KBM-7 (cell line): ENCODE results near the gene SMPD4.
"Not testable (repeated sequence)": the region's sequence is repeated elsewhere in the genome, so short reads cannot be mapped to it uniquely, and the experiment has no call there.

Source experiments
- DNase-seq: peaks from one replicate; pipeline ENCODE4 v3.0.0-alpha.2; 2015
- in situ Hi-C: fragments of 300-500 bp; cut with MboI; formaldehyde crosslinking; loops from 2 replicates; pipeline ENCODE4 v1.14.3; 2020; ENCODE audit warnings: low sequenced_read_pairs, low pct_unique_long_range_greater_than_20kb, mixed read lengths

The SMPD4 gene

DNA sequence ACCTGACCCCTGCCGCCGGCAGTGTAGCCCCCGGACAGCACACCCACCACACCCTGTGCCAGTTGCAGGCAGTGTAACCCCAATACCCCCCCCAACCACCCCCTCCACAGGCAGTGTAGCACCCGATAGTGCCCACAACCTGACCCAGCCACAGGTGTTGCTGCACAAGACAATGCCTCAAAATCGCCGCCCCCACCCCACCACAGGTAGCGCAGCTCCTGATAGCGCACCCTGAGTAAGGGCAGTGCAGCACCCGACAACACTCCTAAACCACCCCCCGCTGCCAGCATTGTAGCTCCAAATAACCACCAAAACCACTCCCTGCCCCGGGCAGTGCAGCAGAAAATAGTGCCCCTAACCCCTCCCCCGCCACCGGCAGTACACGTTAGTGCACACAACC, 52.9 kb downstream of the SMPD4 start:
- in situ Hi-C loops, DNase-seq: not testable (repeated sequence)

DNA sequence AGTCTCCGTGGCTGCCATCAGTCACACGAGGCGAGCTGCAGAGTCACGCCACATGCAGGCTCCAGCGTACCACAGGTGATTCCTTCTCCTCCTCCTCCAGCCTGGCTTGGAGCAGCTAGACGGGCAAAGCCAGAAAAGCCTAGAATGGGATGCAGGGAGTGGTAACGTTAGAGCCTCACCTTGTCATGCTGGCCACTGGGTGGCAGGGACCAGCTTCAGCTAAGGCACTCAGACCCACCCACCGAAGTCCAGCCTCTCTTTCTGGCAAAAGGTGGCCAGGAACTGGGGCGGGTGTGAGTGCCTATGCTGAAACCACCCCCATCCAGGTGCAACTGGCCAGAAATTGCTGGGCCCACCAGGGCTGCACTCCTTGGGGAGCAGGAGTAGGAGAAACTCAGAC, 53.7 kb downstream of the SMPD4 start:
- in situ Hi-C loops = not testable (repeated sequence)

DNA sequence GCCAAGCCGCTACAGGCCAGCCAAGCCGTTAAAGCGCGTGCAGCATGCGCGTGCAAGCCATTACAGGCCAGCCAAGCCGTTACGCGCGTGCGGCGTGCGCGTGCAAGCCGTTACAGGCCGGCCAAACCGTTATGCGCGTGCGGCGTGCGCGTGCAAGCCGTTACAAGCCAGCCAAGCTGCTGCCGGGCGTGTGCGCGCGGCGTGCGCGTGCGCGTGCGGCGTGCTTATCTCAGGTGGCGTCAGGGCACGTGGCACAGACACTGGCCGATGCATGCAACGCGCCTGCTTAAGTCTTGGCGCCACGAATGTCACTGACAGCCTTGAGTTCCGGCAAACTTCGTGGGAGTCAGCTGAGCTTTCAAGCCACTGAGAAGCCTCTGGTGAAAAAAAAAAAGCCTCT, 60.5 kb downstream of the SMPD4 start:
- in situ Hi-C loops = not testable (repeated sequence)

More for the DNA sequence above, 53.7 kb downstream of the SMPD4 start:
- DNase-seq = not testable (repeated sequence)

DNA sequence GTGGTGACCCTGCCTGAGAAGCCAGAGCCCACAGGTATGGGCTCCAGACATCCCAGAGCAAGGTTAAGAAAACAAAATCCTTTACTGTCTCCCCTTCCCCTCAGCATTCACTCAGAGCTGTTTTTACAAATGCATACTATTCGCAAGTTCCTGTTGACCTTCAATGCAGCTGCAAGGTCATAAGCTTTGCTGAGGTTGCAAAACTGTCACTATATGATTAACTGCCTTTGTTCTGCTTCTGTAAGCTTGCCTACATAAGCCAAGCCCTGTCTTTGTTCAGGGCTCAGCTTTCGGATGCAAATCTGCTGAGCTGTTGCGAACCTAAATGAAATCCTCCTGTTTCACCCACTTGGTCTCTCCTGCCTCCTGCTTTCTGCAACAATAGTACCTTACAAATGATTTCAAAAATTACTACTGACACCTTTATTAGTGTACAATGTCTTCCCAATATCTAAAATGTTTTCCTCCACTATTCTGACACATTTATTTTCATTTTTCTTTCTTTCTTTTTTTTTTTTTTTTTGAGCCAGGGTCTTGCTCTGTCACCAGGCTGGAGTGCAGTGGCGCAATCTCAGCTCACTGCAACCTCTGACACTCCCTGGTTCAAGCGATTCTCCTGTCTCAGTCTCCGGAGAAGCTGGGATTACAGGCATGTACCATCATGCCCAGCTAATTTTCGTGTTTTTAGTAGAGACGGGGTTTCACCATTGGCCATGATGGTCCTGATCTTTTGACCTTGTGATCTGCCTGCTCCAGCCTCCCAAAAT, 78.6 kb downstream of the SMPD4 start:
- DNase-seq, in situ Hi-C loops: not testable (repeated sequence)

More for the DNA sequence above, 60.5 kb downstream of the SMPD4 start:
- DNase-seq = not testable (repeated sequence)
